Fibroblast of the aortic adventitia (primary cell): ENCODE measurements around the gene GPC5. TPM values are rescaled to one million over a fixed set of nuclear protein-coding genes. Genes with fewer than 3 reads are reported as not detected.
A peak's percentile ranks its signal among the peaks of the same experiment; 100 is the strongest.

Source experiments
- DNase-seq: peaks from one replicate; pipeline ENCODE4 v3.0.0-alpha.2; 2010; ENCODE audit warnings: low read depth
- H3K4me3 ChIP-seq: 2 replicates; pipeline ENCODE4 v1.5.1; 2011; ENCODE audit warnings: low read depth, mild to moderate bottlenecking, control low read depth, low read length, moderate library complexity
- total RNA-seq: library from RNA; depleted of rRNA; stranded (reverse); fragments of >200 nt; gene quantifications from 2 replicates; pipeline ENCODE4 v1.2.3, GENCODE V29; 2012; ENCODE audit warnings: low replicate concordance
- TF ChIP-seq, protein P1 (sequence below): IDR thresholded peaks from 2 replicates; pipeline ENCODE4 v1.5.1; 2011; ENCODE audit warnings: mild to moderate bottlenecking, low read length, control low read depth, inconsistent platforms; ENCODE audit not compliant: insufficient read depth

Gene GPC5
- total RNA-seq, 1 donor, result 0.18 TPM

DNA sequence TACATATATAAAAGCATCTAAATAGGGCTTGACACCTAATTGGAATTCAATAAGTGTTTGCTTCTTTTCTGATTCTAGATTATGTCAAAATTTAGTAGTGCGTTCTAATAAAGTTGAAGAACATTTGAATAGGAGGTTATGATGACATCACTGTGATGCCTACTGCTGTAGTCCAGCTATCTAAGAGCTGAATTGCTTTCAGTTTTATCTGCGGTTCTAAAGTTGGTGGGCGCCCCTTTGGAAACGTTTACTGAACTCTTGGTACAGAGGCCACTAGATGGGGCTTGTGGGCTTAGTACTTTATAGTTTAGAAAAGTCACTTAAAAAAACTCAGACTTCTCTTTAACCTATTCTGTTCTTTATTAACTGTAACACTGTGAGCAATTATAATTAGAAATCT, 776.9 kb downstream of the GPC5 start:
- TF ChIP-seq, protein P1, sequence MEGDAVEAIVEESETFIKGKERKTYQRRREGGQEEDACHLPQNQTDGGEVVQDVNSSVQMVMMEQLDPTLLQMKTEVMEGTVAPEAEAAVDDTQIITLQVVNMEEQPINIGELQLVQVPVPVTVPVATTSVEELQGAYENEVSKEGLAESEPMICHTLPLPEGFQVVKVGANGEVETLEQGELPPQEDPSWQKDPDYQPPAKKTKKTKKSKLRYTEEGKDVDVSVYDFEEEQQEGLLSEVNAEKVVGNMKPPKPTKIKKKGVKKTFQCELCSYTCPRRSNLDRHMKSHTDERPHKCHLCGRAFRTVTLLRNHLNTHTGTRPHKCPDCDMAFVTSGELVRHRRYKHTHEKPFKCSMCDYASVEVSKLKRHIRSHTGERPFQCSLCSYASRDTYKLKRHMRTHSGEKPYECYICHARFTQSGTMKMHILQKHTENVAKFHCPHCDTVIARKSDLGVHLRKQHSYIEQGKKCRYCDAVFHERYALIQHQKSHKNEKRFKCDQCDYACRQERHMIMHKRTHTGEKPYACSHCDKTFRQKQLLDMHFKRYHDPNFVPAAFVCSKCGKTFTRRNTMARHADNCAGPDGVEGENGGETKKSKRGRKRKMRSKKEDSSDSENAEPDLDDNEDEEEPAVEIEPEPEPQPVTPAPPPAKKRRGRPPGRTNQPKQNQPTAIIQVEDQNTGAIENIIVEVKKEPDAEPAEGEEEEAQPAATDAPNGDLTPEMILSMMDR, result peak; percentile 55
- no peak overlapping the region for H3K4me3 ChIP-seq
- peak; percentile 67 for DNase-seq

DNA sequence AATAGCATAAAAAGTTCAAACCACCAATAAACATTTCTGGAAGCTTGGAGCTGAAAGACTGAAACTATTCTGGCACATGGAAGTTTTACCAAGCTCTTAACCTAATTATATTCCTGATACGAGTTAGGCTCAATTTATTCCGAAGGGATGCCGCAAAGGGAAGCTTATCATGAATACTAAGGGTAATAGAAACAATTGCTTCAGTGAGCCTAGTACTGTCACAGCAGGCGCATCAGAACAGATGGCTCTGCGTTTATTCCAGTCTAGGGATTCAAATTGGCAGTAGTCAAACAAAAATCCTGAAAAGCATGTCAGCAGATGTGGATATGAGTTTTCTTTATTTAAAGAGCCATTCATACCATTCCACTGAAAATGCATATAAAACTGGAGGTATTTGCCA, 779.5 kb downstream of the GPC5 start:
- no peak overlapping the region for H3K4me3 ChIP-seq
- TF ChIP-seq, protein P1, result no peak
- DNase-seq, result no peak

DNA sequence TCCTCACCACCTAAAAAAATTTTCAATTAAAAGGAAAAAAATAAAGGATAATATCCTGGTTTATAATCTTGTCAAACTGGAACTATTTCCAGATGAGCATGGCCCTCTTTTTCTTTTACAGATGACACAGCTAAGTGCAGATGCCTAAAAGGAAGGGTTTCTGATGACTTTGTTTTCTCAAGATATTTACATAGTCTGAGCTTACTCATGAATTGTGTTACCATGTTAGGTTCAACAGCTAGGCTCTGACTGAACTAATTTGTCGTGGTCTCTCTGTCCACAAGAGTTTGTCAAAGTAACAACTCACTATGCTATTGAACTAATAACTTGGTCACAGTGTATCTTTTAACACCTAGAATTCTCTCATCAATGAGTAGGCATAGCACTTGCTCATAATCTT, 780.8 kb downstream of the GPC5 start:
- DNase-seq, result no peak
- no peak overlapping the region for H3K4me3 ChIP-seq
- TF ChIP-seq, protein P1, result no peak

GRCh38 chr13:92187378-92187989, 789.1 kb downstream of the GPC5 start:
- no peak overlapping the region for H3K4me3 ChIP-seq
- DNase-seq, result peak; percentile 59
- TF ChIP-seq, protein P1, result peak; percentile 85

- no peak for DNase-seq
- TF ChIP-seq, protein P1, result no peak
- H3K4me3 ChIP-seq, result no peak overlapping the region
Measured at GRCh38 chr13:92188574-92188973, 790.2 kb downstream of the GPC5 start.

DNA sequence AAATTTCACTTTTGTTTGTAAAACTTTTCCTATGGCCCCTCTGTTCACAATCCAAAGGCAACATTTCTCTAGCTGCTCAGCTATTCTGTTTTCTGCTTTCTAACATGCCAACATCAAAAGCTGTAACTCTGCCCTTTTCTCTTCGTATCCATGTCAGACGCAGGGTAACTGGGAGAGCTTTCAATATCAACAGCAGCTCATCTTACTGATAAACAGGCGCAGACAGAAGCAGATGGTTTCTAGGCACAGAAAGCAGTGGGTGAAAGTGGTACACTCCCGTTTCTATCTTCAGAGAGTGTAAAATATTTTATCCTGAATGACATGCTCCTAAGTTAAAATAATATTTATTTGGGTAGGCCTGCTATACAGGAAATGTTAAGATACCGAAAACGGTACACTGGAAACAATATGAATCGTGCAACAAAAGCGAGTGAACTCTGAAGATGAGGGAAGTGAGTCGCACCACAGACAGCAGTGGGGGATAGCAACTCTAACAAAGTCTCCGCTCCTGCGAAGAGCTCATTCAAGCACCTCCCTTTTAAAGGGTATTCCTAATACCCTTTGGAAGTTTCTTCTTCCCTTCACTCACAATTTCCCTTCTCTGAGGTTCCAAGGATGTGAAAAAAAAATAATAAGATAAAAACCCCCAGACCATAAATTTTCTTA, 798.3 kb downstream of the GPC5 start:
- peak overlapping the region; percentile 2 for H3K4me3 ChIP-seq
- peak; percentile 4 for DNase-seq
- TF ChIP-seq, protein P1, result no peak
